ENCODE results near the gene ACER2.

- TF ChIP-seq SUZ12 (IDR thresholded peaks at IDR 0.05; ENCODE audit: extremely low read depth, insufficient read depth, insufficient read length), result no peak
- no peak for TF ChIP-seq ZNF274 (IDR thresholded peaks at IDR 0.05; ENCODE audit: low read depth, low read length)
- TF ChIP-seq YY1 (IDR thresholded peaks at IDR 0.05; ENCODE audit: insufficient read depth, insufficient read length), result no peak
Measured at GRCh38 chr9:19408316-19408692, 505 bp upstream of the ACER2 start.

Measured in NT2/D1 (cell line).